Left ventricle myocardium superior (tissue), 1 donor: Measurements from ENCODE around the gene SHC2. TPM values are rescaled to one million over a fixed set of nuclear protein-coding genes. Genes with fewer than 3 reads are reported as not detected.

Source experiments
- ATAC-seq: fragments of 200-7000 bp; cut with Tn5 transposase; one replicate; pipeline ENCODE4 v1.9.1; 2020; ENCODE audit warnings: mild to moderate bottlenecking, moderate library complexity
- DNase-seq: peaks from one replicate; pipeline ENCODE4 v3.0.0-alpha.2; 2020
- intact Hi-C: fragments of 100-400 bp; cut with micrococcal nuclease; formaldehyde crosslinking; loops from one replicate; pipeline ENCODE4 v1.11.0; 2022
- long read RNA-seq: library from polyadenylated mRNA; unstranded; transcript quantifications from one replicate; pipeline ENCODE4 v2.0.0, GENCODE V29; 2021
- total RNA-seq: library from RNA; stranded (reverse); fragmentation: NEBNext Ultra II Directional; extraction: Animal tissue kit (Norgen Biotek cat#: 25700); gene quantifications from one replicate; pipeline ENCODE4 v1.2.1, GENCODE V29; 2021
- donor health status: DM: no; HTN: yes; CAD: no; lungs with severe emphysema.

SHC2 gene
- total RNA-seq, result 11.0 TPM
- long read RNA-seq, transcript SHC2-201 (13 exons, 2,494 nt), result major isoform, 41 of 56 reads
- long read RNA-seq, partial matches to known transcripts, result 2 of 56 reads
- long read RNA-seq, other reads (novel, unspliced or antisense), result 11 of 56 reads

- peak; percentile 62 for ATAC-seq
- intact Hi-C loops, result no loop called here
- DNase-seq, result peak; percentile 67
Measured at GRCh38 chr19:460877-461720, at the start of gene SHC2. TSS of gene SHC2 (minus strand) at chr19:461033. CDS start at chr19:460996, 37 bp downstream.

- intact Hi-C loops, result no loop called here
- DNase-seq, result no peak
- ATAC-seq, result no peak
Measured at GRCh38 chr19:508204-509150, 47.6 kb upstream of the SHC2 start.

GRCh38 chr19:507286-508203 lies 46.7 kb upstream of the SHC2 start, which contains the start of gene TPGS1:
TSS of gene TPGS1 (plus strand) at chr19:507497. CDS start at chr19:507507, 10 bp downstream.
- peak; percentile 91 for ATAC-seq
- peak; percentile 94 for DNase-seq
- intact Hi-C loops, result no loop called here

- DNase-seq (peak; percentile 98), ATAC-seq (peak; percentile 92)
- intact Hi-C loops, result no loop called here
Measured at GRCh38 chr19:506404-507285, 45.8 kb upstream of the SHC2 start.

GRCh38 chr19:504616-505015 lies 43.8 kb upstream of the SHC2 start:
- intact Hi-C loops, result no loop called here
- no peak for DNase-seq

GRCh38 chr19:501646-502045 lies 40.8 kb upstream of the SHC2 start:
- ATAC-seq (no peak), DNase-seq (no peak)
- intact Hi-C loops, result no loop called here

More at GRCh38 chr19:504616-505015, 43.8 kb upstream of the SHC2 start:
- ATAC-seq, result no peak

- ATAC-seq, result no peak
- DNase-seq, result no peak
- intact Hi-C loops, result no loop called here
Measured at GRCh38 chr19:498977-499623, 38.3 kb upstream of the SHC2 start.

GRCh38 chr19:498511-498891 lies 37.7 kb upstream of the SHC2 start:
- DNase-seq (no peak), ATAC-seq (no peak)
- intact Hi-C loops, result no loop called here

- intact Hi-C loops, result no loop called here
- no peak for DNase-seq
- no peak for ATAC-seq
Measured at GRCh38 chr19:497869-498510, 37.2 kb upstream of the SHC2 start.

- intact Hi-C loops, result no loop called here
- ATAC-seq (no peak), DNase-seq (no peak)
Measured at GRCh38 chr19:497491-497868, 36.6 kb upstream of the SHC2 start.

GRCh38 chr19:496986-497385 lies 36.2 kb upstream of the SHC2 start:
- no peak for ATAC-seq
- DNase-seq, result no peak
- intact Hi-C loops, result no loop called here

- ATAC-seq, result no peak
- intact Hi-C loops, result no loop called here
- no peak for DNase-seq
Measured at GRCh38 chr19:496112-496665, 35.4 kb upstream of the SHC2 start, which contains the start of gene MADCAM1. TSS of gene MADCAM1 (plus strand) at chr19:496486. CDS start at chr19:496500, 14 bp downstream.

- DNase-seq, result no peak
- ATAC-seq, result no peak
- intact Hi-C loops, result no loop called here
Measured at GRCh38 chr19:495402-496111, 34.7 kb upstream of the SHC2 start.

GRCh38 chr19:495081-495401 lies 34.2 kb upstream of the SHC2 start:
- DNase-seq (no peak), ATAC-seq (no peak)
- intact Hi-C loops, result no loop called here

GRCh38 chr19:494171-495080 lies 33.6 kb upstream of the SHC2 start:
- DNase-seq, result no peak
- intact Hi-C loops, result no loop called here
- ATAC-seq, result no peak
